HepG2 (cell line): ENCODE results near the gene GPC3. TPM values are rescaled to one million over a fixed set of nuclear protein-coding genes. Genes with fewer than 3 reads are reported as not detected.

ENCODE experiments used
- ATAC-seq: fragments of 200-7000 bp; cut with Tn5 transposase; 3 replicates; pipeline ENCODE4 v1.9.1; 2020; ENCODE audit warnings: mild to moderate bottlenecking, moderate library complexity
- BruUV-seq: library from RNA; stranded (reverse); fragments of 400-500 nt; replicated peaks from 2 replicates; lab custom pipeline; 2021; lab: Mats Ljungman, UMichigan
- CTCF ChIA-PET: fragments of 300-600 bp; formaldehyde crosslinking; extraction: SDS; loops from one replicate; lab custom pipeline; 2021; ENCODE audit warnings: low total read pairs, inconsistent platforms, low intra/inter-chr PET ratio; lab: Yijun Ruan, JAX
- POLR2A ChIA-PET: fragments of 350-600 bp; sonication (Branson Sonifier 250); formaldehyde crosslinking; loops from one replicate; lab custom pipeline; 2020; ENCODE audit warnings: antibody characterized with exemption, inconsistent platforms; lab: Yijun Ruan, JAX
- DNase-seq: peaks from one replicate; pipeline ENCODE4 v3.0.0-alpha.2; 2015; ENCODE audit warnings: low spot score
- FAIRE-seq: peaks from 3 replicates; lab custom pipeline; 2011; peaks lifted over from hg19 to GRCh38; lab: Jason Lieb, UNC
- H2AFZ ChIP-seq: one replicate; pipeline ENCODE4 v1.6.1; 2011; ENCODE audit warnings: low read length, inconsistent platforms
- H3K27ac ChIP-seq: fragments of 300-600 bp; 3 replicates; pipeline ENCODE4 v1.8.0; 2011; ENCODE audit warnings: mixed run types, mild to moderate bottlenecking, mixed read lengths, low read length, inconsistent platforms; ENCODE audit not compliant: insufficient read depth; ENCODE audit errors: extremely low read length
- H3K27me3 ChIP-seq, 2 experiments: fragments of 200-600 bp in 1 of 2; 2 replicates in 1 of 2; 3 replicates in 1 of 2; pipeline versions ENCODE4 v1.6.0 to v1.8.0; 2011; ENCODE audit warnings: low read length in 2 of 2, mild to moderate bottlenecking in 2 of 2, moderate library complexity in 2 of 2, inconsistent platforms in 1 of 2; ENCODE audit not compliant: insufficient read depth in 2 of 2, control insufficient read depth in 1 of 2
- H3K36me3 ChIP-seq, 2 experiments: fragments of 200-600 bp in 1 of 2; replicated peaks in 1 of 2; 2 replicates in 1 of 2; 3 replicates in 1 of 2; pipeline versions ENCODE4 v1.5.1 to v1.8.0; 2011; ENCODE audit warnings: low read length in 2 of 2, inconsistent platforms in 1 of 2; ENCODE audit not compliant: insufficient read depth in 2 of 2, control insufficient read depth in 1 of 2
- H3K4me1 ChIP-seq: 2 replicates; pipeline ENCODE4 v1.5.1; 2012; ENCODE audit warnings: low read length, inconsistent platforms; ENCODE audit not compliant: insufficient read depth
- H3K4me2 ChIP-seq: 2 replicates; pipeline ENCODE4 v1.6.0; 2011; ENCODE audit warnings: low read depth, low read length, inconsistent platforms
- H3K4me3 ChIP-seq, 3 experiments: fragments of 200-600 bp in 1 of 3; sonication (generic), shearing (Covaris generic) in 1 of 3; replicated peaks in 1 of 3; 2 replicates each; pipeline ENCODE4 v1.5.1; 2011 to 2016; ENCODE audit warnings: low read length in 3 of 3, inconsistent platforms in 2 of 3, low read depth in 2 of 3, mild to moderate bottlenecking in 2 of 3, control low read depth in 1 of 3, mixed read lengths in 1 of 3; ENCODE audit not compliant: insufficient read depth in 1 of 3
- H3K79me2 ChIP-seq: one replicate; pipeline ENCODE4 v1.6.1; 2011; ENCODE audit warnings: low read length, inconsistent platforms; ENCODE audit not compliant: insufficient read depth
- H3K9ac ChIP-seq: 2 replicates; pipeline ENCODE4 v1.6.0; 2011; ENCODE audit warnings: mild to moderate bottlenecking, low read depth, low read length, inconsistent platforms; ENCODE audit not compliant: insufficient read depth
- H3K9me3 ChIP-seq: 2 replicates; pipeline ENCODE4 v1.5.1; 2012; ENCODE audit warnings: mild to moderate bottlenecking, low read length
- H4K20me1 ChIP-seq: 2 replicates; pipeline ENCODE4 v1.6.0; 2011; ENCODE audit warnings: inconsistent platforms, mild to moderate bottlenecking, low read length, moderate library complexity; ENCODE audit not compliant: insufficient read depth
- AHR ChIP-seq: IDR thresholded peaks from 2 replicates; pipeline ENCODE4 v1.6.1; 2018; ENCODE audit warnings: missing genetic modification reagents, missing compliant biosample characterization
- CREM ChIP-seq, 2 experiments: sonication (generic) in 1 of 2; formaldehyde crosslinking in 1 of 2; IDR thresholded peaks; 2 replicates each; pipeline versions ENCODE4 v1.4.0 to v1.6.1; 2016 to 2020; ENCODE audit warnings: antibody characterized with exemption in 1 of 2, mild to moderate bottlenecking in 1 of 2, missing genetic modification reagents in 1 of 2
- DRAP1 ChIP-seq: IDR thresholded peaks from 2 replicates; pipeline ENCODE4 v1.6.1; 2016; ENCODE audit warnings: missing genetic modification reagents, missing compliant biosample characterization
- HMG20B ChIP-seq: conservative IDR thresholded peaks from 2 replicates; pipeline ENCODE4 v1.6.1; 2016; ENCODE audit warnings: missing genetic modification reagents, missing compliant biosample characterization
- IKZF5 ChIP-seq: IDR thresholded peaks from 2 replicates; pipeline ENCODE4 v1.6.1; 2018; ENCODE audit warnings: missing genetic modification reagents, mild to moderate bottlenecking, missing compliant biosample characterization
- KLF15 ChIP-seq: sonication (generic); formaldehyde crosslinking; IDR thresholded peaks from 2 replicates; pipeline ENCODE4 v1.8.1; 2023; ENCODE audit warnings: borderline replicate concordance, mild to moderate bottlenecking, inconsistent platforms, missing genetic modification reagents, mixed read lengths
- LCORL ChIP-seq, 2 experiments: fragments of 450-650 bp in 1 of 2; sonication (generic) in 1 of 2; formaldehyde crosslinking in 1 of 2; IDR thresholded peaks; 2 replicates each; pipeline versions ENCODE4 v1.5.0 to v1.6.1; 2017 to 2020; ENCODE audit warnings: antibody characterized with exemption in 1 of 2, missing genetic modification reagents in 1 of 2
- MED8 ChIP-seq: sonication (generic); formaldehyde crosslinking; IDR thresholded peaks from 2 replicates; pipeline ENCODE4 v1.8.1; 2023; ENCODE audit warnings: mild to moderate bottlenecking, missing genetic modification reagents; ENCODE audit not compliant: insufficient replicate concordance
- MLXIP ChIP-seq: sonication (generic); formaldehyde crosslinking; IDR thresholded peaks from 2 replicates; pipeline ENCODE4 v1.9.0; 2021; ENCODE audit warnings: missing genetic modification reagents, borderline replicate concordance
- NPAS2 ChIP-seq: sonication (generic); formaldehyde crosslinking; IDR thresholded peaks from 2 replicates; pipeline ENCODE4 v1.8.0; 2022; ENCODE audit warnings: mild to moderate bottlenecking, missing genetic modification reagents, borderline replicate concordance
- NR2F2 ChIP-seq: IDR thresholded peaks from 2 replicates; pipeline ENCODE4 v1.6.1; 2012; ENCODE audit warnings: low read depth, inconsistent platforms, borderline replicate concordance
- PTBP1 ChIP-seq: fragments of 200-400 bp; formaldehyde crosslinking; IDR thresholded peaks from 2 replicates; pipeline ENCODE4 v1.6.1; 2018; ENCODE audit warnings: low read length, low read depth; ENCODE audit not compliant: poor library complexity, severe bottlenecking
- SMARCE1 ChIP-seq: fragments of 450-650 bp; IDR thresholded peaks from 2 replicates; pipeline ENCODE4 v1.6.1; 2017; ENCODE audit warnings: borderline replicate concordance
- SP1 ChIP-seq, 2 experiments: fragments of 450-650 bp in 1 of 2; sonication (generic) in 1 of 2; formaldehyde crosslinking in 1 of 2; IDR thresholded peaks; 2 replicates each; pipeline versions ENCODE4 v1.4.0 to v1.6.1; 2016 to 2020; ENCODE audit warnings: missing genetic modification reagents in 1 of 2
- SPEN ChIP-seq: sonication (generic); formaldehyde crosslinking; IDR thresholded peaks from 2 replicates; pipeline ENCODE4 v1.5.1; 2020; ENCODE audit warnings: low read depth, mild to moderate bottlenecking, missing genetic modification reagents
- ZBTB7B ChIP-seq: sonication (generic); formaldehyde crosslinking; IDR thresholded peaks from 2 replicates; pipeline ENCODE4 v1.4.0; 2020; ENCODE audit warnings: missing genetic modification reagents
- ZNF253 ChIP-seq: sonication (generic); formaldehyde crosslinking; IDR thresholded peaks from 2 replicates; pipeline ENCODE4 v1.8.0; 2022; ENCODE audit warnings: mild to moderate bottlenecking, missing genetic modification reagents, borderline replicate concordance
- WGBS: methylation state at CpG from one replicate; pipeline ENCODE4 v1.1.6; 2017; ENCODE audit warnings: low lambda C conversion rate; 5-methylcytosine and 5-hydroxymethylcytosine counted together
- in situ Hi-C: cut with HindIII; loops from 2 replicates; pipeline ENCODE4 v1.10.0; 2017; ENCODE audit warnings: low pct_unique_long_range_greater_than_20kb; ENCODE audit not compliant: extremely low pct_ligation_motif_present
- intact Hi-C: fragments of 100-400 bp; cut with micrococcal nuclease; formaldehyde crosslinking; loops from one replicate; pipeline ENCODE4 v1.10.0; 2022; ENCODE audit not compliant: unreplicated experiment
- polyA plus RNA-seq, 8 experiments: library from polyadenylated mRNA; depleted of rRNA in 3 of 8; stranded (reverse) in 7 of 8; unstranded in 1 of 8; fragments of >200 nt; fragmentation: Illumina TruSeq in 4 of 8; extraction: Trizol in 4 of 8; gene quantifications; 2 replicates each; pipeline versions ENCODE4 v1.2.1 to v1.2.3, GENCODE V29; 2011 to 2016; ENCODE audit warnings: low read depth in 4 of 8, missing spikeins in 1 of 8, mixed read lengths in 1 of 8; ENCODE audit not compliant: insufficient read depth in 1 of 8
- total RNA-seq, 5 experiments: library from RNA; depleted of rRNA; stranded (reverse); fragments of >200 nt; fragmentation: Illumina TruSeq; extraction: Trizol; gene quantifications; 2 replicates each; pipeline ENCODE4 v1.2.3, GENCODE V29; 2016; ENCODE audit warnings: low read depth in 1 of 5
- TF ChIP-seq, protein P1 (sequence below): sonication (generic); formaldehyde crosslinking; IDR thresholded peaks from 2 replicates; pipeline ENCODE4 v1.4.0; 2020; ENCODE audit warnings: missing genetic modification reagents

Gene GPC3
- total and polyA plus RNA-seq, 2 of the 13 experiments (the other 11 are each of a cell fraction or from before 2014, with no cell fraction given): 1,799 to 3,263 TPM

GRCh38 chrX:133994576-133994975 lies 9.2 kb upstream of the GPC3 start (continued):
- TF ChIP-seq PTBP1 (no peak), MLXIP (CRISPR knock-in tag) (peak; percentile 38; the same call in 1 of the 2 replicates), IKZF5 (peak; percentile 56; the same call in 1 of the 2 replicates), MED8 (CRISPR knock-in tag) (peak; percentile 97), HMG20B (CRISPR knock-in tag) (peak; percentile 74; the same call in 1 of the 2 replicates), NR2F2 (peak; percentile 83), CREM (IDR thresholded peaks at IDR 0.05) (peak; percentile 91), CREM (CRISPR knock-in tag; IDR thresholded peaks at IDR 0.05) (no peak), LCORL (IDR thresholded peaks at IDR 0.05) (no peak), LCORL (CRISPR knock-in tag; IDR thresholded peaks at IDR 0.05) (peak; percentile 37; the same call in 1 of the 2 replicates)

DNA sequence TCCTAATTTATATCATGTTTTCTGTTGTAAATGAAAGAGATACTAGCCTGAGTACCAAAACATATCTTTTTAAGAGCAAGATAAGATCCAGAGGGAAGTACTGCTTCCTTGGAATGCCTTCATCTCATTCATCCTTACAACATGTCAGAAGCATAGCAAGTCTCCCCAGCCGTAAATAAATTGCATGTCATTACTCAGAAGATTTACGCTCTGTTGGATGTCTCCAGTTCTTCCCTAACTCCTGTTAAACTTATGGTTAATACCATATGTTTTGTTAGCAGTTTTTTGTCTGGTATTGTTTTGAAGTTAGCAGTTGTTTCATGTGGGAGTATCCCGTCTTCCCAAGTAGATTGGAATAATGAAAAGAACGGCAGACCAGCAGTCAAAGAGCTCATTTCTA lies 7.5 kb upstream of the GPC3 start:
- Histone ChIP-seq H3K9me3 (no peaks in the 10 kb centered on the region), H3K27ac (peak overlapping the region; percentile 73), H3K79me2 (peaks cover 31% of the 10 kb centered on the region), H3K9ac (no peak overlapping the region), H2AFZ (no peak overlapping the region), H4K20me1 (no peaks in the 10 kb centered on the region), H3K4me1 (peaks cover 94% of the 10 kb centered on the region), H3K4me2 (no peak overlapping the region), H3K27me3 (no peaks in the 10 kb centered on the region), H3K4me3 (no peak overlapping the region), H3K36me3 (no peaks in the 10 kb centered on the region)
- ATAC-seq (no peak), DNase-seq (no peak), FAIRE-seq (no peak)
- CTCF ChIA-PET: no interaction called here
- no TSS peak for BruUV-seq
- WGBS: 98% methylated on average over 4 of the region's 4 CpGs
- intact Hi-C loops (no loop called here), in situ Hi-C loops (no loop called here)
- POLR2A ChIA-PET: interaction anchor here (11.4 kb wide), 1 partner anchor 28 kb away, joined by 216 read pairs; no protein-coding TSS in a partner anchor
- TF ChIP-seq NPAS2 (CRISPR knock-in tag) (no peak), AHR (CRISPR knock-in tag) (no peak), ZNF253 (no peak), KLF15 (CRISPR knock-in tag) (no peak), ZBTB7B (no peak), SP1 (IDR thresholded peaks at IDR 0.05) (no peak), SP1 (CRISPR knock-in tag; IDR thresholded peaks at IDR 0.05) (no peak), DRAP1 (CRISPR knock-in tag) (no peak), SMARCE1 (no peak), SPEN (CRISPR knock-in tag) (no peak)
- TF ChIP-seq, protein P1, sequence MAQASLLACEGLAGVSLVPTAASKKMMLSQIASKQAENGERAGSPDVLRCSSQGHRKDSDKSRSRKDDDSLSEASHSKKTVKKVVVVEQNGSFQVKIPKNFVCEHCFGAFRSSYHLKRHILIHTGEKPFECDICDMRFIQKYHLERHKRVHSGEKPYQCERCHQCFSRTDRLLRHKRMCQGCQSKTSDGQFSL (CRISPR knock-in tag): no peak
